Endothelial cell (in vitro differentiated cells): ENCODE data around the gene PRRX1. TPM values are rescaled to one million over a fixed set of nuclear protein-coding genes. Genes with fewer than 3 reads are reported as not detected.

Experiments
- DNase-seq: peaks from one replicate; pipeline ENCODE4 v3.0.0; 2021; ENCODE audit warnings: low spot score
- H3K27ac Mint-ChIP-seq: one replicate; pipeline ENCODE4 v1.8.0; 2021; ENCODE audit warnings: mixed read lengths, inconsistent platforms; ENCODE audit not compliant: unreplicated experiment
- H3K27me3 Mint-ChIP-seq: one replicate; pipeline ENCODE4 v1.8.0; 2021; ENCODE audit warnings: mild to moderate bottlenecking, moderate library complexity, mixed read lengths, inconsistent platforms; ENCODE audit not compliant: unreplicated experiment
- H3K36me3 Mint-ChIP-seq: one replicate; pipeline ENCODE4 v1.8.0; 2021; ENCODE audit warnings: mild to moderate bottlenecking, low read depth, mixed read lengths, inconsistent platforms; ENCODE audit not compliant: unreplicated experiment
- H3K4me1 Mint-ChIP-seq: one replicate; pipeline ENCODE4 v1.8.0; 2021; ENCODE audit warnings: mild to moderate bottlenecking, mixed read lengths, inconsistent platforms; ENCODE audit not compliant: unreplicated experiment
- H3K4me3 Mint-ChIP-seq: one replicate; pipeline ENCODE4 v1.8.0; 2021; ENCODE audit warnings: mild to moderate bottlenecking, mixed read lengths, inconsistent platforms; ENCODE audit not compliant: unreplicated experiment
- H3K9me3 Mint-ChIP-seq: one replicate; pipeline ENCODE4 v1.8.0; 2021; ENCODE audit warnings: mixed read lengths, inconsistent platforms; ENCODE audit not compliant: unreplicated experiment
- CTCF ChIP-seq: fragments of 200-600 bp; sonication (generic); IDR thresholded peaks from one replicate; pipeline ENCODE4 v1.5.0; 2021; ENCODE audit warnings: antibody characterized with exemption; ENCODE audit not compliant: unreplicated experiment
- total RNA-seq: library from RNA; stranded (reverse); fragmentation: NEBNext Ultra II Directional; extraction: Animal tissue kit (Norgen Biotek cat#: 25700); gene quantifications from one replicate; pipeline ENCODE4 v1.2.1, GENCODE V29; 2021; ENCODE audit not compliant: unreplicated experiment

Gene PRRX1
- total RNA-seq, 1 donor from 2014 or later: not detected

GRCh38 chr1:170674239-170674638 lies 10.3 kb downstream of the PRRX1 start:
- no peak for TF ChIP-seq CTCF
- DNase-seq: no peak
- no peaks in the 10 kb centered on the region for H3K9me3 Mint-ChIP-seq
- H3K27me3 Mint-ChIP-seq: peaks cover 7% of the 10 kb centered on the region
- H3K4me3 Mint-ChIP-seq: no peak overlapping the region
- H3K27ac Mint-ChIP-seq: no peak overlapping the region
- peaks cover 11% of the 10 kb centered on the region for H3K4me1 Mint-ChIP-seq
- H3K36me3 Mint-ChIP-seq: no peaks in the 10 kb centered on the region

- DNase-seq: no peak
- Mint-ChIP-seq H3K36me3 (no peaks in the 10 kb centered on the region), H3K27ac (no peak overlapping the region), H3K4me1 (peaks cover 7% of the 10 kb centered on the region), H3K9me3 (no peaks in the 10 kb centered on the region), H3K27me3 (peaks cover 1% of the 10 kb centered on the region), H3K4me3 (no peak overlapping the region)
- no peak for TF ChIP-seq CTCF
Observed at GRCh38 chr1:170674986-170675385, 11.1 kb downstream of the PRRX1 start.

- TF ChIP-seq CTCF: no peak
- no peak overlapping the region for H3K27ac Mint-ChIP-seq
- H3K4me1 Mint-ChIP-seq: peaks cover 7% of the 10 kb centered on the region
- H3K4me3 Mint-ChIP-seq: no peak overlapping the region
- no peaks in the 10 kb centered on the region for H3K27me3 Mint-ChIP-seq
- no peaks in the 10 kb centered on the region for H3K9me3 Mint-ChIP-seq
- no peak for DNase-seq
- no peaks in the 10 kb centered on the region for H3K36me3 Mint-ChIP-seq
Observed at GRCh38 chr1:170675865-170676264, 11.9 kb downstream of the PRRX1 start.

GRCh38 chr1:170676628-170677027 lies 12.7 kb downstream of the PRRX1 start:
- DNase-seq: no peak
- H3K9me3 Mint-ChIP-seq: no peaks in the 10 kb centered on the region

More at GRCh38 chr1:170676628-170677027, 12.7 kb downstream of the PRRX1 start:
- no peak overlapping the region for H3K27ac Mint-ChIP-seq
- H3K27me3 Mint-ChIP-seq: no peaks in the 10 kb centered on the region
- no peak overlapping the region for H3K4me3 Mint-ChIP-seq
- no peaks in the 10 kb centered on the region for H3K4me1 Mint-ChIP-seq
- TF ChIP-seq CTCF: no peak
- no peaks in the 10 kb centered on the region for H3K36me3 Mint-ChIP-seq
